T follicular helper cell (primary cell): ENCODE measurements around the gene PARP11.

ENCODE experiments used
- DNase-seq: peaks from one replicate; pipeline ENCODE4 v3.0.0-alpha.2; 2020; ENCODE audit warnings: low read depth

Gene PARP11

GRCh38 chr12:3770891-3771290 lies 102.3 kb downstream of the PARP11 start:
- no peak for DNase-seq

DNA sequence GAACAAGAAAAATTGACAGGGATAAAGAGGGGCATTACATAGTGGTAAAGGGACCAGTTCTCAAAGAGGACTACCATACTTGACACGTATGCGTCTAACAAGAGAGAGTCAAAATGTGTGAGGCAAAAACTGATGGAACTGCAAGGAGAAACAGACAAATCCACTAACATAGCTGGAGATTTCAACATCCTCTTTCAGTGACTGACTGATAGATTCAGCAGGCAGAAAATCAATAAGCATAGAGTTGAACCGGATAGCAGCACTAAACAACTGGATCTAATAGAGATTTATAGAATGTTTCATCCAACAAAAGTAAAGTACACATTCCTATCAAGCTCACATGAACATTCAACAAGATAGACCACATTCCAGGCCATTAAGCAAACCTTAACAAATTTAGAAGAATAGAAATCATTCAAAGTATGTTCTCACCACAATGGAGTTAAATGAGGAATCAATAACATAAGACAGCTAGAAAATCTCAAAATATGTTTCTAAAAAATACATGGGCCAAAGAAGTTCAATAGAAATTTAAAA lies 104.2 kb downstream of the PARP11 start:
- DNase-seq = no peak

- no peak for DNase-seq
Observed at GRCh38 chr12:3761116-3761735, 112.0 kb downstream of the PARP11 start.

- no peak for DNase-seq
Observed at GRCh38 chr12:3759878-3760277, 113.3 kb downstream of the PARP11 start.
